RPMI8226 (cell line): ENCODE data around the gene AGAP1.
"Not testable (repeated sequence)": the region's sequence is repeated elsewhere in the genome, so short reads cannot be mapped to it uniquely, and the experiment has no call there.

Experiments
- DNase-seq: peaks from one replicate; pipeline ENCODE4 v3.0.0-alpha.2; 2015

AGAP1 gene

GRCh38 chr2:236089271-236090026 is 595.6 kb downstream of the AGAP1 start:
- no peak for DNase-seq

GRCh38 chr2:236090027-236090382 is 596.2 kb downstream of the AGAP1 start:
- no peak for DNase-seq

- DNase-seq = not testable (repeated sequence)
Measured at GRCh38 chr2:236090826-236091225, 597.0 kb downstream of the AGAP1 start.

DNA sequence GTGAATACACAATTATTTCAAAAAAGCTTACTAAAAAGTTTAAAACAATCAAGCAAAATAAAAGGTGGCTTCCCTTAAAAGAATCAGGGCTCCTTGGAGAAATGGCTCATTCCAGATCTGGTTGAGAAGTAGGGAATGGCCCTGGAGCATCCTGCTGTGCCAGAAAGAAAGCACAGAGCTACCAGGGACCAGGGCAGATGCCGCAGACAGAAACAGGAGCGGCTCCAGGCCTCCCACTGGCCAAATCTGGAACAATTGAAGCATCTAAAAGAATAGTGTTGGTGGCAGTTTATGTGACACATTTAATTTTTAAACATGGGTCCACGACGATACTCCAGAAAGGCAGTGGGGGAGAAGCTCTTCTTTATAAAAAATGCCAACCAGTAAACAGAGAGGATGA is 598.9 kb downstream of the AGAP1 start:
- no peak for DNase-seq

GRCh38 chr2:236093134-236093533 is 599.3 kb downstream of the AGAP1 start:
- DNase-seq = no peak

GRCh38 chr2:236095504-236095903 is 601.7 kb downstream of the AGAP1 start:
- DNase-seq = no peak

DNA sequence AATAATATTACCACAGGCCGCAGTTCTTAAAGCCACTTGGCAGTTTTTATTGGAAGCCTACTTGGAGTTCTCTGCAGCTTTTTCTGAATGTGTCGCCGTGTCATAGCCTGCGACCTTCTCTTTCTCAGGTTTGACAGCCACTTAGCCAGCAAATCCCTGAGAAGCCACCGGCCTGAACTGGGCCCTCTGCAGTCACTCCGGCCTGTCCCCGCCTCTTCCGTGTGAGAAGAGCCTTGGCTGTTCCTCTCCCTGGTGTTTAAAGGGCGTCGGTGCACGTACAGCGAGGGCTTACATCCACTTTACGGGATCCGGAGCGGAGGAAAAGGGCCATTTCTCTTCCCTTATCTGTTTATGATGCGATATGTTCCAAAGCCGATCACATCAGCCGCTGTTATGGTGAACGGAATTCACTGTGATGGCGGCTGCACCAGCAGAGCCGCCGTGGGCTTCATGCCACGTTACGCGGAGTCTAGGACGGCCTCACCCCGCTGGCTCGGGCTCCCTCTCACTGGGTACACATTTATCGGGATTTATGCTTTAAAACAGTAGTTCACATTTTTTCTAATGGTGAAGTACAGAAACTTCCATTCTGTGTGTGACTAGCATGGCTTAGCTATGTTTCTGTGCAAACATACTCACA is 607.6 kb downstream of the AGAP1 start:
- DNase-seq = no peak

DNA sequence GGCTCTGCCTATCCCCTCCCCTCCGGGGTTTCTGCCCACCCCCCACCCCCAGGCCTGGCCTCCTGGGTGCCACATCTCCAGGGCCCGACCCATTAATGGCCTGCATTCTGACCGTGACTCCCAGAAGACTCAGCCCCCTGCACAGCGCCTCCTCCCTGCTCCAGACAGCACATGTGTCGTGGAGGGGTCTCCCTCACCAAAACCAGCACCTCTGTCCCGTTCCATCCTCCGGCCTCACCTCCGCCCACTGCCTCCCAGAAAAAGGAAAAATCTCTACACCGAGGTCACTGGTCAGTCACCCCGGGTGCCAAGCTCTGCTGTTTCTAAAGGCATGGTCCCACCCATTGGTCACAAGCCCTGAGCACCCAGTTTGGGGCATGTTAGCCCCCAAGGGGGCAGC is 609.1 kb downstream of the AGAP1 start:
- DNase-seq = no peak

- DNase-seq = no peak
Measured at GRCh38 chr2:236103981-236104380, 610.1 kb downstream of the AGAP1 start.

DNA sequence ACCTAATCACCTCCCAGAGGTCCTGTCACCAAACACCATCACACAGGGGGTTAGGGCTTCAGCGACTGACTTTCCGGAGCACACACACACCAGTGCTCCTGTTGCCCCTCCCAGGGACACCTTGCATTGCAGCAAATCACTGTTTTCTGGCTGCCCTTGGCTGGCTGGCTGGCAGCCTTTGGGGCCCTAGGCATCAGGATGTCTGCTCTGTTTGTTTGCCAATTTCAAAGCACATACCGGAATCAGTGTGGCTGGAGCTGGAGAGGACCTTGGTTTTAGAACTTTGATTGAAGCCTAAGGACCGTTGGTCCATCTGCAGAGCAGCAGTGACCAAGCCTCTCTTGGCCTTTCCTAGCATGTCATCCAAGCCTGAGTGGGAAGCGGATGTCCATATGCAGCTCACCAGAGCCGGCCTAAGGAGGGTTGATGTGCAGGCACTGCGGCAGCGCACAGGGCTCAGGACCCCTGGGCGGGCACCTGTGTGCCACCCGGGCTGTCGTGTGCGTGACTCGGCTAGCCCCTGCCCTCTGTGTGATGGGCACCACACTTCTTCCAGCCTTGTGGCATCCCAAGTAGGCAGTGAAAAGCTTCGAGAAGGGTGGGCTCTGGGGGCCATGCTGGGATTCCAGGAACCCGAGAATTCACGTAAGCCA is 612.2 kb downstream of the AGAP1 start:
- no peak for DNase-seq

DNA sequence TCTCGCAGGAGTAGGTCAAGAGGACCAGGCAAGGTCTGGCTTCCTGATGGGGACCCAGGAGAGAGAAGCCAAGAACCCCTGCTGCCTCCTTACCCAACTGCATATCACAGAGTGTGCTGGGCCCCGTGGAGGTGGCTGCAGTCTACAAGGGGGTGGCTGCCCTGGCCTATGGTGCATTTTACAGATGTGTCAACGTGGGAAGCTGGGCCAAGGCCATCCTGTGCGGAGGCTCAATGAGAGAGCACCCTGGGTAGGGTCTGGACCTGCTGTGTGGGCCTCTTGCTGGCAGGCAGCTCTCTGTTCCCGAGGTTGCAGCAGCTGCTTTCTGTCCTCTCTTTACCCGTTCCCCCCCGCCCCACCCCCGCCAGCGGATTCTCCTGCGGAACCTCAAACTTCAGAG is 612.9 kb downstream of the AGAP1 start:
- DNase-seq = no peak

GRCh38 chr2:236107536-236107935 is 613.7 kb downstream of the AGAP1 start:
- no peak for DNase-seq

DNA sequence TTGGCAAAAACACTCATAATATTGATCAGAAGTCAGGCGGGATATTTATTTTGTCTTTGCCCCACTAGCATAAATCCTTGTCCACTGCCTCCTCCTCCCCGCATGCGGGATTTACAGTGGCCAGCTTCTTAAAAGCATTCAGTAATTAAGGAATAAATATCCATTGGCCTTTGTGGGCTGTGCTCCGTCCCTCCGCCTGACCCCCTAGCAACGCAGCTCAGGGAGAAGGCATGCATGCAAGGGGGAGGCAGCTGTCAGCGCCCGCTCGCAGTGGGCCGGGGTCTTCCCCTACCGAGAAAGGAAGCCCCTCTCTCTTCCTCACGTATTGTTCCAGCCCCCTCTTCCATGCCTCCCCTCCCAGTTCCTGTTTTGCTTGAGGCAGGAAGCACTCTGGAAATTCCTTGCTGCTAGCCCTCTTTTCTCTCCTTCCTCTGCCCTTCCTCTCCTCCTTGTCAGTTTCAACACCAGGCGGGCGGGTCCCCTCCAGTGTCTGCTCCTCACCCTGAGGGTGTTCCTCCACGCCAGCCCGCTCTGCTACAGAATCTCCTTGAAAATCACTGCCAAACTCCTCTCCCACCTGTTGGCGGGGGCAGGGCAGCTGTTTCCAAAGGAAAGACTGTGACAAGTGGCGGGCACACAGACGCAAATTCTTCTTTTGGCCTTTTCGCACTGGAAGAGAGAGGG is 614.2 kb downstream of the AGAP1 start:
- DNase-seq = no peak

GRCh38 chr2:236109061-236109460 is 615.2 kb downstream of the AGAP1 start:
- DNase-seq = no peak

DNA sequence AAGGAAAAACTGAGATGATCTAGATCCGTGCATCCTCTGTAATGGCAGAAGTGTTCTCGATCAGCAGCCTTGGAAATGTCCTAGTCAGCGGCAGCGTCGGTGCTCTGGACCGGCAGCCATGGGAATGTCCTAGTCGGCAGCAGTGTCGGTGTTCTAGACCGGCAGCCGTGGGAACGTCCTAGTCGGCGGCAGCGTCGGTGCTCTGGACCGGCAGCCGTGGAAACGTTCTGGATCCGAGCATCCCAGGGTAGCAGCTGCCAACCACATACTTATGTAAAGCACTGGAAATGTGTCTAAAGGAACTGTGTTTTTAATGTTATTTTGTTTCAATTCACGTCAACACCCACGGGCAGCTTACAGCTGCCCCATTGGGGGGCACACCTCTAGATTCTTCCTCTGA is 615.6 kb downstream of the AGAP1 start:
- DNase-seq = no peak

- DNase-seq = no peak
Measured at GRCh38 chr2:236112466-236112865, 618.6 kb downstream of the AGAP1 start.

GRCh38 chr2:236113425-236113824 is 619.6 kb downstream of the AGAP1 start:
- no peak for DNase-seq

DNA sequence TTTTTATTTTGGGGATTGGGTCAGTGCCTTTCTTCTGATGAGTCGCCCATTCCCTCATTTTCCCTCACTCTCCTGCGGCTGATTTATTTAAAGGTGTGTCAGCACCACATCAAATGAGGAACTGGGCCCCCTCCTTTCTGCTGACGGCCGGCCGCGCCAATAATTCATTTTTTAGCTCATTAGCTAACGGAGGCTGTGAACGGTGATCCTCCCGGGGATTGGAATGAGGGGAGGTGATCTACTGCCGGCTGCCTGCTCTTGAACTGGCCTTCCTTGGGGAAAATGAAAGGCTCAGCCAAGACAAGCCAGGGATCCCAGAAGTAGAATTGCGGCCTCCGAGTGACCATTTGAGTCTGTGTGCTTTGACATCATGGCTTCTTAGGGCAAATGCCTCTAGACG is 620.1 kb downstream of the AGAP1 start:
- no peak for DNase-seq

DNA sequence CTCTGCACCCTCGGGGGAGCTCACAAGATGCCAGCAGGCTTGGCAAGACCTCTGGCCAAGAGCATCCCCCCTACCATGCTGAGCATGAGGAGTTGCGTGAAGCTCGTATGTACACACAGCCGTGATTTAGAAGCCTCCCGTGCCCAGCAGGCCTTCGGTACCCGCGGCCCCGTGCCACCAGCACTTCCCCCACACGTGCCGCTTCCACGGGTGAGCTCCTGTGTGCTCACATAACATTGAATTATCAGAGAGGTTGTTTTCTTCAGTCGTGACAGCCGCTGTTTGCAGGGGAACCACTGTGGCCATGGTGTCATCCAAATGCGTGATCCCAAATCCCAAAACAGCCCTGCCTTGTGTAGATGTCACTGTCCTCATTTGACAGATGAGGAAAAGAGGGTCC is 621.1 kb downstream of the AGAP1 start:
- DNase-seq = no peak

- no peak for DNase-seq
Measured at GRCh38 chr2:236117401-236117800, 623.6 kb downstream of the AGAP1 start.

DNA sequence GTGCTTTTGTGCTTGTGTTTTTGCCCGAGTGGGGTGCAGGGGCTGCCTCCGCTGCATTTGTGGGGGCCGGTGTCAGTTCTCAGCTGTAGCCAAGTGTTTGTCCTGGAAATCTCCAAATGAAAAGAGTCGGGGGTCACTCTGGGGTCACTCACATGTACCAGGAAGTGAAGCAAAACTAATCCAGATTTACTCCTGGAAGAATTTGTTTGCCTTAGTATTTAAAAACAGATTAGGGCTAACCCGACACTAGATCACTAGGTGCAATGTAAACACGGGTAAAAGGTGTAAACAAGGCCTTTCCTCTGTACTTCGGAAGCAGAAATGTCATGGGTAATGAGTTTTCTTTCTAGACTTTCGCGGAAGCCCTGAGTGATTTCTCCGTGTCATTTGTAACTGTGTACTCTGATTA is 624.0 kb downstream of the AGAP1 start:
- no peak for DNase-seq

DNA sequence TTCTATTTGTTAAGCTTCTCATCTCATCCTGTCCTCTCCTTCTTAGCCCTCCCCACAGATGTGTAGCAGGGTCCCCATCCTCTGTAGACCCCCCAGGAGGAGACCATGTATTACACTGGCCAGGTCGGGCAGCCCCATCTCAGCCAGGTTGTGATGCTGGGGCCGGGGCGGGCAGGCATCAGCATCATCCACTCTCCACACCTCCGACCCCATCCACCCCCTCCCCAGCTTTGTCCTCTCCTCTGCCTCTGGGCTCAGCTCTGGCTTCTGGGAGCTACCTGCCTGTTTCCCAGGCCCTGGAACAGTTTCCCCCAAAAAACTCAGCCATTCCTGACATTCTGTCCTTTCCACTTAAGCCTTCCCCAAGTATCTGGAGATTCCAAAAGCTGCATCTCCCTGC is 625.2 kb downstream of the AGAP1 start:
- DNase-seq = no peak

- no peak for DNase-seq
Measured at GRCh38 chr2:236119476-236119875, 625.6 kb downstream of the AGAP1 start.

GRCh38 chr2:236120141-236120601 is 626.3 kb downstream of the AGAP1 start:
- no peak for DNase-seq
